PC-9 (cell line): ENCODE data around the gene SIX2. TPM values are rescaled to one million over a fixed set of nuclear protein-coding genes. Genes with fewer than 3 reads are reported as not detected.

Experiments
- BruUV-seq: library from RNA; stranded (reverse); fragments of 400-500 nt; replicated peaks from 2 replicates; lab custom pipeline; 2021; lab: Mats Ljungman, UMichigan
- CTCF ChIA-PET: fragments of 300-600 bp; sonication (Branson Sonifier 250); formaldehyde crosslinking; loops from one replicate; lab custom pipeline; 2022; ENCODE audit warnings: antibody characterized with exemption; lab: Charles Lee
- POLR2A ChIA-PET: fragments of 300-600 bp; sonication (Branson Sonifier 250); formaldehyde crosslinking; loops from one replicate; lab custom pipeline; 2022; ENCODE audit warnings: antibody characterized with exemption; ENCODE audit not compliant: unreplicated experiment; lab: Charles Lee
- DNase-seq, 2 experiments: peaks; one replicate each; pipeline versions ENCODE4 v3.0.0 to v3.0.0-alpha.2; 2015 to 2022; ENCODE audit warnings: mixed read lengths in 1 of 2
- H2AFZ ChIP-seq: fragments of 200-600 bp; sonication (generic); 2 replicates; pipeline ENCODE4 v1.8.1; 2017; ENCODE audit warnings: antibody characterized with exemption
- H3F3A ChIP-seq: fragments of 200-600 bp; sonication (generic); 2 replicates; pipeline ENCODE4 v1.8.1; 2017; ENCODE audit warnings: antibody characterized with exemption, mild to moderate bottlenecking, low read depth; ENCODE audit not compliant: insufficient read depth
- H3K27ac ChIP-seq: fragments of 200-600 bp; sonication (generic); 2 replicates; pipeline ENCODE4 v1.6.1; 2016; ENCODE audit warnings: mixed run types
- H3K27me3 ChIP-seq: fragments of 200-600 bp; sonication (generic); 2 replicates; pipeline ENCODE4 v1.6.1; 2016; ENCODE audit warnings: low read depth, mixed run types; ENCODE audit not compliant: insufficient read depth
- H3K36me3 ChIP-seq: fragments of 200-600 bp; sonication (generic); 2 replicates; pipeline ENCODE4 v1.6.1; 2016; ENCODE audit warnings: low read depth, mixed run types
- H3K4me1 ChIP-seq: fragments of 200-600 bp; sonication (generic); replicated peaks from 2 replicates; pipeline ENCODE4 v1.6.1; 2016; ENCODE audit warnings: mixed run types; ENCODE audit not compliant: insufficient read depth
- H3K4me2 ChIP-seq: fragments of 200-600 bp; sonication (generic); 2 replicates; pipeline ENCODE4 v1.6.1; 2017; ENCODE audit warnings: mixed run types
- H3K4me3 ChIP-seq: fragments of 200-600 bp; sonication (generic); 2 replicates; pipeline ENCODE4 v1.6.1; 2016; ENCODE audit warnings: mixed run types
- H3K79me2 ChIP-seq: fragments of 200-600 bp; sonication (generic); 2 replicates; pipeline ENCODE4 v1.6.1; 2017; ENCODE audit warnings: low read depth, mixed run types
- H3K9me2 ChIP-seq: fragments of 200-600 bp; sonication (generic); 2 replicates; pipeline ENCODE4 v1.8.1; 2017; ENCODE audit warnings: mild to moderate bottlenecking; ENCODE audit not compliant: insufficient read depth
- H3K9me3 ChIP-seq: fragments of 200-600 bp; sonication (generic); 2 replicates; pipeline ENCODE4 v1.8.1; 2016; ENCODE audit warnings: low read depth; ENCODE audit not compliant: insufficient read depth
- H4K20me1 ChIP-seq: fragments of 200-600 bp; sonication (generic); 2 replicates; pipeline ENCODE4 v1.8.1; 2017; ENCODE audit not compliant: insufficient read depth
- CTCF ChIP-seq: fragments of 200-600 bp; sonication (generic); conservative IDR thresholded peaks from 2 replicates; pipeline ENCODE4 v1.6.1; 2017; ENCODE audit warnings: mixed run types, antibody characterized with exemption, mild to moderate bottlenecking, moderate library complexity
- EZH2 ChIP-seq: fragments of 200-600 bp; sonication (generic); IDR thresholded peaks from 2 replicates; pipeline ENCODE4 v1.8.0; 2017; ENCODE audit warnings: antibody characterized with exemption, low read depth
- intact Hi-C: fragments of 100-400 bp; cut with micrococcal nuclease; formaldehyde crosslinking; loops from one replicate; pipeline ENCODE4 v1.10.0; 2022; ENCODE audit not compliant: unreplicated experiment
- total RNA-seq: library from RNA; stranded (reverse); gene quantifications from 2 replicates; pipeline ENCODE4 v1.2.3, GENCODE V29; 2021

SIX2 gene
- total RNA-seq, 1 experiment from 2014 or later: 10.2 TPM

- H3K27me3 ChIP-seq: no peaks in the 10 kb centered on the region
- no peaks in the 10 kb centered on the region for H3K79me2 ChIP-seq
- TF ChIP-seq EZH2: no peak
- no peak for TF ChIP-seq CTCF
Measured at GRCh38 chr2:45018023-45018422, 8.8 kb upstream of the SIX2 start.

GRCh38 chr2:45014831-45015230, 5.6 kb upstream of the SIX2 start:
- Histone ChIP-seq H3K4me3 (no peak overlapping the region), H3F3A (no peaks in the 10 kb centered on the region; the same call in 1 of the 2 replicates), H3K9me2 (no peaks in the 10 kb centered on the region), H3K4me1 (peaks cover 9% of the 10 kb centered on the region), H4K20me1 (no peaks in the 10 kb centered on the region), H3K27me3 (no peaks in the 10 kb centered on the region), H3K4me2 (peak overlapping the region; percentile 67; the same call in 1 of the 2 replicates), H2AFZ (no peak overlapping the region), H3K79me2 (no peaks in the 10 kb centered on the region), H3K9me3 (no peaks in the 10 kb centered on the region), H3K36me3 (no peaks in the 10 kb centered on the region), H3K27ac (no peak overlapping the region)
- no peak for TF ChIP-seq CTCF
- TF ChIP-seq EZH2: no peak
- BruUV-seq: no TSS peak
- ChIA-PET POLR2A (no interaction called here), CTCF (no interaction called here)
- DNase-seq: no peak
- intact Hi-C loops: no loop called here

More at GRCh38 chr2:45018023-45018422, 8.8 kb upstream of the SIX2 start:
- H2AFZ ChIP-seq: no peak overlapping the region
- ChIA-PET POLR2A (no interaction called here), CTCF (no interaction called here)
- H3K36me3 ChIP-seq: no peaks in the 10 kb centered on the region
- no peaks in the 10 kb centered on the region for H4K20me1 ChIP-seq
- DNase-seq: no peak
- no peaks in the 10 kb centered on the region for H3K9me3 ChIP-seq
- no peak overlapping the region for H3K4me2 ChIP-seq
- H3F3A ChIP-seq: no peaks in the 10 kb centered on the region; the same call in 1 of the 2 replicates
- no peaks in the 10 kb centered on the region for H3K4me1 ChIP-seq
- intact Hi-C loops: no loop called here
- no peak overlapping the region for H3K27ac ChIP-seq
- H3K9me2 ChIP-seq: no peaks in the 10 kb centered on the region
- no peak overlapping the region for H3K4me3 ChIP-seq
- BruUV-seq: no TSS peak

GRCh38 chr2:45014016-45014702, 4.9 kb upstream of the SIX2 start:
- Histone ChIP-seq H3K4me2 (peak overlapping the region; percentile 67), H4K20me1 (no peaks in the 10 kb centered on the region), H2AFZ (no peak overlapping the region), H3K36me3 (no peaks in the 10 kb centered on the region), H3K9me2 (no peaks in the 10 kb centered on the region), H3K4me3 (peak overlapping the region; percentile 45; the same call in 1 of the 2 replicates), H3K9me3 (no peaks in the 10 kb centered on the region), H3K4me1 (peaks cover 9% of the 10 kb centered on the region), H3K79me2 (no peaks in the 10 kb centered on the region), H3K27me3 (no peaks in the 10 kb centered on the region), H3K27ac (no peak overlapping the region), H3F3A (no peaks in the 10 kb centered on the region; the same call in 1 of the 2 replicates)
- peak in 1 of 2 experiments; percentile 53 for DNase-seq
- TF ChIP-seq EZH2 (no peak), CTCF (peak; percentile 74)
- intact Hi-C loops: no loop called here
- ChIA-PET CTCF (no interaction called here), POLR2A (no interaction called here)
- BruUV-seq: no TSS peak
